OCI-LY1 (cell line): ENCODE data around the gene GANC.

Experiments used
- EZH2 ChIP-seq: fragments of 200-600 bp; sonication (generic), shearing (Covaris generic); IDR thresholded peaks from 2 replicates; pipeline ENCODE4 v1.8.0; 2017; ENCODE audit warnings: borderline replicate concordance, mixed run types, mild to moderate bottlenecking, antibody characterized with exemption, low read length, moderate library complexity, mixed read lengths
- TF ChIP-seq, protein P1 (sequence below): fragments of 200-600 bp; sonication (generic), shearing (Covaris generic); IDR thresholded peaks from 2 replicates; pipeline ENCODE4 v1.5.1; 2017; ENCODE audit warnings: mild to moderate bottlenecking, antibody characterized with exemption, low read length, moderate library complexity, mixed read lengths

DNA sequence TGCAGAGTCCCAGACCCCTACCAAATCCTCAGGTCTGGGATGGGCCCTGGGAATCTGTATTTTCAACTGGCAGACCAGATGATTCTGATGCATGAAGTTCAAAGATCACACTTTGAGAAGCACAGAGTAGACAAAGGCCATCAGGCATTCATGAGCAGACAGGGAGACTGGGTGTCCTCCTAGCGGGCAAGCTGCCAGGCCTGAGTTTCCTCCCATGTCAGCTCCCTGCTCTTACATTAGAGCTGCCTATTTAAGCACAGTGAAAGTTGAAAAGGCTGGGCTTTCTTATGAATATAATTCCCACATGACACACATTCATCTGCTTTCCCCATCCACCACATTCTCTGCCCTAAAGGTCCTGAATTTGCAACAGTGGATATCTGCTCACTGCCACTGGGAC, 100.3 kb downstream of the GANC start:
- TF ChIP-seq, protein P1, sequence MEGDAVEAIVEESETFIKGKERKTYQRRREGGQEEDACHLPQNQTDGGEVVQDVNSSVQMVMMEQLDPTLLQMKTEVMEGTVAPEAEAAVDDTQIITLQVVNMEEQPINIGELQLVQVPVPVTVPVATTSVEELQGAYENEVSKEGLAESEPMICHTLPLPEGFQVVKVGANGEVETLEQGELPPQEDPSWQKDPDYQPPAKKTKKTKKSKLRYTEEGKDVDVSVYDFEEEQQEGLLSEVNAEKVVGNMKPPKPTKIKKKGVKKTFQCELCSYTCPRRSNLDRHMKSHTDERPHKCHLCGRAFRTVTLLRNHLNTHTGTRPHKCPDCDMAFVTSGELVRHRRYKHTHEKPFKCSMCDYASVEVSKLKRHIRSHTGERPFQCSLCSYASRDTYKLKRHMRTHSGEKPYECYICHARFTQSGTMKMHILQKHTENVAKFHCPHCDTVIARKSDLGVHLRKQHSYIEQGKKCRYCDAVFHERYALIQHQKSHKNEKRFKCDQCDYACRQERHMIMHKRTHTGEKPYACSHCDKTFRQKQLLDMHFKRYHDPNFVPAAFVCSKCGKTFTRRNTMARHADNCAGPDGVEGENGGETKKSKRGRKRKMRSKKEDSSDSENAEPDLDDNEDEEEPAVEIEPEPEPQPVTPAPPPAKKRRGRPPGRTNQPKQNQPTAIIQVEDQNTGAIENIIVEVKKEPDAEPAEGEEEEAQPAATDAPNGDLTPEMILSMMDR: no peak
- no peak for TF ChIP-seq EZH2
